Mesendoderm (in vitro differentiated cells): ENCODE measurements around the gene CELF1.
"Not testable (repeated sequence)": the region's sequence is repeated elsewhere in the genome, so short reads cannot be mapped to it uniquely, and the experiment has no call there.

ENCODE experiments used
- DNase-seq: peaks from one replicate; pipeline ENCODE4 v3.0.0; 2013
- H2AK5ac ChIP-seq: 2 replicates; pipeline ENCODE4 v1.6.1; 2013; ENCODE audit warnings: low read length, inconsistent platforms
- H2BK120ac ChIP-seq: 2 replicates; pipeline ENCODE4 v1.6.1; 2013; ENCODE audit warnings: low read depth, mild to moderate bottlenecking, low read length, moderate library complexity, mixed read lengths
- H2BK15ac ChIP-seq: replicated peaks from 2 replicates; pipeline ENCODE4 v1.6.1; 2013; ENCODE audit warnings: low read depth, mild to moderate bottlenecking, moderate library complexity
- H2BK5ac ChIP-seq: 2 replicates; pipeline ENCODE4 v1.6.1; 2013; ENCODE audit warnings: low read length, inconsistent platforms
- H3K18ac ChIP-seq: 2 replicates; pipeline ENCODE4 v1.6.1; 2013; ENCODE audit warnings: mild to moderate bottlenecking, low read length, mixed read lengths
- H3K23ac ChIP-seq: one replicate; pipeline ENCODE4 v1.6.1; 2013; ENCODE audit warnings: low read length
- H3K27ac ChIP-seq: 2 replicates; pipeline ENCODE4 v1.5.1; 2013; ENCODE audit warnings: low read depth, mild to moderate bottlenecking, inconsistent platforms, low read length, moderate library complexity
- H3K27me3 ChIP-seq: 2 replicates; pipeline ENCODE4 v1.6.1; 2013; ENCODE audit warnings: low read length, control low read depth, mild to moderate bottlenecking, inconsistent platforms; ENCODE audit not compliant: insufficient read depth, poor library complexity
- H3K36me3 ChIP-seq: 2 replicates; pipeline ENCODE4 v1.6.1; 2013; ENCODE audit warnings: low read length, inconsistent platforms; ENCODE audit not compliant: control insufficient read depth, insufficient read depth
- H3K4ac ChIP-seq: one replicate; pipeline ENCODE4 v1.6.1; 2013; ENCODE audit warnings: low read depth, mild to moderate bottlenecking, low read length, moderate library complexity
- H3K4me1 ChIP-seq: 2 replicates; pipeline ENCODE4 v1.6.1; 2013; ENCODE audit warnings: low read depth, low read length, inconsistent platforms; ENCODE audit not compliant: control insufficient read depth
- H3K4me2 ChIP-seq: 2 replicates; pipeline ENCODE4 v1.6.1; 2013; ENCODE audit warnings: low read length
- H3K4me3 ChIP-seq: 2 replicates; pipeline ENCODE4 v1.5.1; 2013; ENCODE audit warnings: mild to moderate bottlenecking, low read length
- H3K56ac ChIP-seq: one replicate; pipeline ENCODE4 v1.6.1; 2013; ENCODE audit warnings: low read length
- H3K79me1 ChIP-seq: 2 replicates; pipeline ENCODE4 v1.6.1; 2013; ENCODE audit warnings: low read length, inconsistent platforms
- H3K79me2 ChIP-seq: 2 replicates; pipeline ENCODE4 v1.6.1; 2013; ENCODE audit warnings: mild to moderate bottlenecking, low read length; ENCODE audit not compliant: control insufficient read depth, insufficient read depth
- H3K9ac ChIP-seq: 2 replicates; pipeline ENCODE4 v1.6.1; 2013; ENCODE audit warnings: low read length, inconsistent platforms
- H4K5ac ChIP-seq: one replicate; pipeline ENCODE4 v1.6.1; 2013; ENCODE audit warnings: low read length
- H4K8ac ChIP-seq: one replicate; pipeline ENCODE4 v1.6.1; 2013; ENCODE audit warnings: low read depth, mild to moderate bottlenecking, control low read depth, low read length, moderate library complexity
- WGBS: extraction: QIAGEN DNeasy Blood & Tissue Kit; methylation state at CpG from one replicate; pipeline ENCODE4 v1.1.7; 2013; ENCODE audit warnings: low lambda C conversion rate, missing lambda C conversion rate; ENCODE audit not compliant: insufficient coverage; ENCODE audit errors: extremely low coverage; 5-methylcytosine and 5-hydroxymethylcytosine counted together

The CELF1 gene

GRCh38 chr11:47527186-47527585, 25.7 kb downstream of the CELF1 start:
- Histone ChIP-seq H4K5ac (no peak overlapping the region), H3K79me1 (peaks cover 8% of the 10 kb centered on the region), H3K4me1 (peaks cover 9% of the 10 kb centered on the region), H3K27me3 (no peaks in the 10 kb centered on the region), H3K23ac (no peak overlapping the region), H3K79me2 (peaks cover 91% of the 10 kb centered on the region), H3K4ac (no peak overlapping the region), H4K8ac (no peak overlapping the region), H2AK5ac (no peak overlapping the region), H3K56ac (no peak overlapping the region), H2BK5ac (no peak overlapping the region), H3K36me3 (no peaks in the 10 kb centered on the region), H2BK15ac (no peak overlapping the region), H3K4me3 (no peak overlapping the region), H3K27ac (no peak overlapping the region), H3K9ac (no peak overlapping the region), H2BK120ac (no peak overlapping the region), H3K4me2 (no peak overlapping the region), H3K18ac (no peak overlapping the region)
- no CpG with 5 or more reads among the region's 6 CpGs for WGBS
- DNase-seq, result no peak

GRCh38 chr11:47526032-47526431, 26.9 kb downstream of the CELF1 start:
- not testable (repeated sequence) for DNase-seq, H4K5ac ChIP-seq, H2AK5ac ChIP-seq, H3K27ac ChIP-seq, H3K36me3 ChIP-seq, H3K4me3 ChIP-seq, H3K79me1 ChIP-seq, H2BK15ac ChIP-seq, H3K23ac ChIP-seq, H2BK5ac ChIP-seq, H3K4me2 ChIP-seq, H3K9ac ChIP-seq, H3K4ac ChIP-seq, H3K56ac ChIP-seq, H4K8ac ChIP-seq, H2BK120ac ChIP-seq, H3K27me3 ChIP-seq, H3K18ac ChIP-seq, H3K4me1 ChIP-seq
- H3K79me2 ChIP-seq, result peaks cover 89% of the 10 kb centered on the region
- WGBS, result no CpG with 5 or more reads among the region's 9 CpGs

GRCh38 chr11:47524291-47524874, 28.5 kb downstream of the CELF1 start:
- Histone ChIP-seq H2AK5ac (no peak overlapping the region), H3K4me3 (no peak overlapping the region), H3K79me2 (peaks cover 86% of the 10 kb centered on the region), H3K18ac (no peak overlapping the region), H4K5ac (no peak overlapping the region), H3K36me3 (no peaks in the 10 kb centered on the region), H2BK5ac (no peak overlapping the region), H2BK120ac (no peak overlapping the region), H3K27me3 (no peaks in the 10 kb centered on the region), H3K23ac (peak overlapping the region; percentile 83), H3K9ac (peak overlapping the region; percentile 52), H3K79me1 (peaks cover 3% of the 10 kb centered on the region), H4K8ac (no peak overlapping the region), H3K4me2 (no peak overlapping the region), H3K27ac (peak overlapping the region; percentile 65), H3K4me1 (peaks cover 9% of the 10 kb centered on the region), H2BK15ac (no peak overlapping the region), H3K56ac (peak overlapping the region; percentile 71), H3K4ac (no peak overlapping the region)
- WGBS, result no CpG with 5 or more reads among the region's 9 CpGs
- no peak for DNase-seq

GRCh38 chr11:47523490-47524225, 29.3 kb downstream of the CELF1 start:
- Histone ChIP-seq H3K36me3 (no peaks in the 10 kb centered on the region), H3K56ac (no peak overlapping the region), H2BK15ac (no peak overlapping the region), H2BK120ac (no peak overlapping the region), H2AK5ac (peak overlapping the region; percentile 48), H3K23ac (no peak overlapping the region), H3K18ac (no peak overlapping the region), H3K9ac (peak overlapping the region; percentile 20), H2BK5ac (no peak overlapping the region), H3K4me3 (no peak overlapping the region), H3K79me1 (peaks cover 3% of the 10 kb centered on the region), H3K27ac (peak overlapping the region; percentile 38), H3K79me2 (peaks cover 83% of the 10 kb centered on the region), H4K8ac (no peak overlapping the region), H3K4me1 (peaks cover 9% of the 10 kb centered on the region), H3K27me3 (no peaks in the 10 kb centered on the region), H3K4ac (no peak overlapping the region), H4K5ac (no peak overlapping the region), H3K4me2 (peak overlapping the region; percentile 10)
- WGBS, result no CpG with 5 or more reads among the region's 3 CpGs
- DNase-seq, result peak; percentile 74

- Histone ChIP-seq H3K36me3 (no peaks in the 10 kb centered on the region), H3K18ac (no peak overlapping the region), H2AK5ac (no peak overlapping the region), H3K4me2 (no peak overlapping the region), H3K4me1 (peaks cover 16% of the 10 kb centered on the region), H3K4ac (no peak overlapping the region), H4K8ac (no peak overlapping the region), H2BK120ac (no peak overlapping the region), H3K27ac (peak overlapping the region; percentile 39), H3K23ac (no peak overlapping the region), H3K79me2 (peaks cover 82% of the 10 kb centered on the region), H2BK15ac (no peak overlapping the region), H3K56ac (peak overlapping the region; percentile 28), H3K79me1 (peaks cover 6% of the 10 kb centered on the region), H3K4me3 (no peak overlapping the region), H3K9ac (peak overlapping the region; percentile 0), H4K5ac (no peak overlapping the region), H3K27me3 (no peaks in the 10 kb centered on the region), H2BK5ac (peak overlapping the region; percentile 74)
- DNase-seq, result peak; percentile 94
- no CpG with 5 or more reads among the region's 3 CpGs for WGBS
Measured at GRCh38 chr11:47518212-47518964, 34.5 kb downstream of the CELF1 start.
